22Rv1 (cell line): ENCODE measurements around the gene ADIRF.
"Not testable (repeated sequence)": the region's sequence is repeated elsewhere in the genome, so short reads cannot be mapped to it uniquely, and the experiment has no call there.

Experiments
- H3K27ac ChIP-seq: fragments of 450-650 bp; 2 replicates; pipeline ENCODE4 v1.5.1; 2017
- ZFX ChIP-seq: fragments of 450-650 bp; IDR thresholded peaks from 2 replicates; pipeline ENCODE4 v1.6.1; 2017; ENCODE audit warnings: antibody characterized with exemption, borderline replicate concordance
- TF ChIP-seq, protein P1 (sequence below): fragments of 450-650 bp; IDR thresholded peaks from 2 replicates; pipeline ENCODE4 v1.5.1; 2017; ENCODE audit warnings: mild to moderate bottlenecking

ADIRF gene

DNA sequence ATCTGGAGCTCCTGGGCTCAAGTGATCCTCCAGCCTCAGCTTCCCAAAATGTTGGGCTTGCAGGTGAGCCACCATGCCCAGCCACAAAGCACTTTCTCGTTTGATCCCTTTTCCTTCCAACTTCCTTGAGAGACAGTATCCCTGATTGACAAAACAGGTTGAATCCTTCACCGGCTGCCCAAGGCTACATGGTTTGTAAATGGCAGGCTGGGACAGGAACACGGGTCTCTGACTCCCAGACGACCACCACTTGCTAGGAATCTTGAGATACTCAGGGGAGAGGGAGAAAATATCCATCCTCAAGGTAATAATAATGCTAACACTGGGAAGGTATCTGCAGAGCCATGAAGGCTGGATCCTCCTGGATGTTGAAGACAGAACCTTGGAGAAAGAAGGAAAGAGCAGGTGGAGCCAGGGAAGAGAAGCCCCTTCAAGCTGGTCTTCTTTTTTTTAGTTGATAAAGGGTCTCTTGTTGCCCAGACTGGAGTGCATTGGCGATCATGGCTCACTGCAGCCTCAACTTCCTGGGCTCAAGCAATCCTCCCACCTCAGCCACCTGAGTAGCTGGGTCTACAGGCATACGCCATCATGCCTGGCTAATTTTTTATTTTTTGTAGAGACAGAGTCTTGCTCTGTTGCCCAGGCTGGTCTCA lies 30.7 kb upstream of the ADIRF start:
- TF ChIP-seq, protein P1, sequence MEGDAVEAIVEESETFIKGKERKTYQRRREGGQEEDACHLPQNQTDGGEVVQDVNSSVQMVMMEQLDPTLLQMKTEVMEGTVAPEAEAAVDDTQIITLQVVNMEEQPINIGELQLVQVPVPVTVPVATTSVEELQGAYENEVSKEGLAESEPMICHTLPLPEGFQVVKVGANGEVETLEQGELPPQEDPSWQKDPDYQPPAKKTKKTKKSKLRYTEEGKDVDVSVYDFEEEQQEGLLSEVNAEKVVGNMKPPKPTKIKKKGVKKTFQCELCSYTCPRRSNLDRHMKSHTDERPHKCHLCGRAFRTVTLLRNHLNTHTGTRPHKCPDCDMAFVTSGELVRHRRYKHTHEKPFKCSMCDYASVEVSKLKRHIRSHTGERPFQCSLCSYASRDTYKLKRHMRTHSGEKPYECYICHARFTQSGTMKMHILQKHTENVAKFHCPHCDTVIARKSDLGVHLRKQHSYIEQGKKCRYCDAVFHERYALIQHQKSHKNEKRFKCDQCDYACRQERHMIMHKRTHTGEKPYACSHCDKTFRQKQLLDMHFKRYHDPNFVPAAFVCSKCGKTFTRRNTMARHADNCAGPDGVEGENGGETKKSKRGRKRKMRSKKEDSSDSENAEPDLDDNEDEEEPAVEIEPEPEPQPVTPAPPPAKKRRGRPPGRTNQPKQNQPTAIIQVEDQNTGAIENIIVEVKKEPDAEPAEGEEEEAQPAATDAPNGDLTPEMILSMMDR, result no peak
- no peak for TF ChIP-seq ZFX
- no peak overlapping the region for H3K27ac ChIP-seq

DNA sequence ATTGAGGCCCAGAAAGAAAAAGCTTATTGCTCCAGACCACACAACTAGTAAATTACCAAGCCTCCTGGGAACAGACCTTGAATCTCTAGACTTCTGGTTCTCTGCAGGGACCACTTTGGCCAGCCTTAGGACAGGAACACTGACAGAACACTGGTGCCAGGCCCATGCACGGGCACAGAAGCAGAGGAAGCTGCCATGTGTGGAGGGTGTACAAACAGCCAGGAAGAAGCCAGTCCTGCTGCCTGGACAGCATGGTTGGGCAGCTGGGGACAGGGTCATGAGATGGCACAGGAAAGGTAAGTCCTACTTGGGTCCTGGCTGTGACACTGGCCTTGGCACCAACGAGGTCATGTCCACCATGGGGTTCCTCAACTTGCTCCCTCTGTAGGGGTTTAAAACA lies 30.0 kb upstream of the ADIRF start:
- no peak for TF ChIP-seq ZFX
- TF ChIP-seq, protein P1, result no peak
- no peak overlapping the region for H3K27ac ChIP-seq

DNA sequence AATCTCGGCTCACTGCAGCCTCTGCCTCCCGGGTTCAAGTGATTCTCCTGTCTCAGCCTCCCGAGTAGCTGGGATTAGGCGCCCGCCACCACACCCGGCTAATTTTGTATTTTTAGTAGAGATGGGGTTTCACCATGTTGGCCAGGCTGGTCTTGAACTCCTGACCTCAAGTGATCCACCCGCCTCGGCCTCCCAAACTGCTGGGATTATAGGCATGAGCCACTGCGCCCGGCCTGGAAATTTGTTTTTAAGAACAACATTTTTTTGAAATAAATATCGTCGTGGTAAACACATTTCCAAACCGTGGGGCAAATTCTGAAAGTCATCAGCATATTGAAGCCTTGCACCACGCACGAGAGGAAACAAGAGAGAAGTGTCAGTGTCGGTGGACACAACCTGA lies 28.2 kb upstream of the ADIRF start:
- not testable (repeated sequence) for H3K27ac ChIP-seq

DNA sequence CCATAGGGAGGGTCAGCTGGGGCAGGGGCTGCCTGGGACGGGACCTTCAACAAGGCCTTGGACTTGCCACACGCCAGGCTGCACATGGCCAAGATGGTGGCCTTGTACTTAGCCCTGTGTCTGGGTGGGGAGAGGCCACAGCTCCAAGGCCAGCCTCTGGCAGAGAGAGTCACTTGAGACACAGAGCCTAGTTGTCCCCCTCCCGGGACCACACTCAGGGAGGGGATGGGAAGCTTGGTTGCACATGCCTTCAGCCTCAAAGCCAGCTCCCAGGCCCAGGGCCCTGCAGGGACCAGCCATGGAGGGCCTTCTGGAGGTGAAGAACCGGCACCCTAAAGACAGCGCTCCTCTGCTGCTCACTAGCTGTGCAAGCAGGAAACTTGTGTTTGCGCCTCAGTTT lies 27.6 kb upstream of the ADIRF start:
- TF ChIP-seq, protein P1, result no peak
- no peak for TF ChIP-seq ZFX
- no peak overlapping the region for H3K27ac ChIP-seq

DNA sequence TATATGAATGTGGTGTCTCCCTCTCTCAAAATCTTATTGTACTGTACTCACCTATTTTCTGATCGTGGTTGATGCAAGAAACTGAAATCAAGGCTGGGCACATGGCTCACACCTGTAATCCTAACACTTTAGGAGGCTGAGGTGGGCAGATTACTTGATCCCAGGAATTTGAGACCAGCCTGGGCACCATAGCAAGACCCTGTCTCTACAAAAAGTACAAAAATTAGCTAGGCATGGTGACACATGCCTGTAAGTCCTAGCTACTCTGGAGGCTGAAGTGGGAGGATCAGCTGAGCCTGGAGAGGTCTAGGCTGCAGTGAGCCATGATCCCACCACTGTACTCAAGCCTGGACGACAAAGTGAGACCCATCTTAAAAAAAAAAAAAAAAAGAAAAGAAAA lies 26.9 kb upstream of the ADIRF start:
- no peak overlapping the region for H3K27ac ChIP-seq
- TF ChIP-seq ZFX, result no peak
- TF ChIP-seq, protein P1, result no peak

DNA sequence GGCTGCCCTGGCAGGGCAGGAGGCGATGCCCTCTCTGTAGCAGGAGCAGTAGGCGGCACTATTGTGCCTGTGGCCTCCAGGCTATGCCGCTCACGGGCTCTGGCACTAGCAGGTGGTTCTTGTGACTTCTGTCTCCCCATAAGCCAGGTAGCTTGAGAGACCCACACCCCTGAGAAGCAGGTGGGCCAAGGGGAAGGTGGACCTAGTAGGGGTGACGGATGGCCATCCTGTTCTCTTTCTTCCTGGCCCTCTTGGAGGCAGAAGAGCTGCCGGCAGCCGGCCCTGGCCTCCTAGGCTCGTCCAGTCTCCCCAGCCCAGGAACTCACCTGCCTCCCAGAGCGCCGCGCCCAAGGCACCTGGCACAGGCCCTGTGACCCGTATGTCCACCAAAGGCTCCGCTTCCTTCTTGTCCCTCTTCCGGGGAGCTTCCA lies 26.3 kb upstream of the ADIRF start:
- TF ChIP-seq, protein P1, result no peak
- TF ChIP-seq ZFX, result no peak
- no peak overlapping the region for H3K27ac ChIP-seq

DNA sequence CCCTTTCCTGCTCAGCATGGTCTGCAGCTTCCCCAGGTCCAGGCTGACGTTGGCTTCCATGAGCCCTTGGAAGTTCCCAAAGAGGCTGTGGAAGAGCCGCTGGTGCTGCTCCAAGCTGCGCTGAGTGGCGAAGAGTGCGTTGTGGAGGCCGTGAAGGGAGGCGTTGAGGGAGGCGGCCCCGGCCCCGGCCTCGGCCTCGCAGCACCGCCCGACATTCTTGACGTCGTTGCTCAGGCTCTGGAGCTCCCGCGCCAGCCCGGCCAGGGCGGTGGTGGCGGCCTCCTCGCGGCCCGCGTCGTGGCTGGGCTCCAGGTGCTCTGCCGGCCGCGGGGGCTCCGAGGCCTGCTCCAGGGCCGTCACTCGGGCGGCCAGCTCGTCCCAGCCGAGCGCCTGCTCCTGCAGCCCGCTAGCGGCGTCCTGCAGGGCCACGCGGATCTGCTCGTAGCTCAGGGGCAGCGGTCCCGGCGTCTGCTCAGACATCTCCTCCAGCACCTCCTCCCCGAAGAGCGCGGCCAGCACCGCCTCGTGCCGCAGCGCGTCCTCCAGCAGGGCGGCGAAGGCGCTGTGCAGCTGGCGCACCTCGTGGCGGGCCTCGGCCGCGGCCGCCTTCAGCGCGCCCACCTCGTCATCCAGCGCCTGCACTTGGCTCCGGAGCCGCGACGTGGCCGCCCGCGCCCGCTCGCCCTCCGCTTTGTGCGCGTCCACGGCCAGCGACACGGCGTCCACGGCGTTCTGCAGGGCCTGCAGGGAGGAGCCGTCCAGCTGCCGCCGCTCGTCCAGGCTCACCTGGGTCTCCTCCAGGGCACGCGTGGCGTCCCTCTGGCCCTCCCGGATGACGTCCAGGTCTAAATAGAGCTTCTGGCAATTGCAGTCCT lies 25.6 kb upstream of the ADIRF start:
- TF ChIP-seq ZFX, result no peak
- TF ChIP-seq, protein P1, result no peak
- no peak overlapping the region for H3K27ac ChIP-seq
